Measurements from ENCODE around the gene LCA5.

LCA5 gene

DNA sequence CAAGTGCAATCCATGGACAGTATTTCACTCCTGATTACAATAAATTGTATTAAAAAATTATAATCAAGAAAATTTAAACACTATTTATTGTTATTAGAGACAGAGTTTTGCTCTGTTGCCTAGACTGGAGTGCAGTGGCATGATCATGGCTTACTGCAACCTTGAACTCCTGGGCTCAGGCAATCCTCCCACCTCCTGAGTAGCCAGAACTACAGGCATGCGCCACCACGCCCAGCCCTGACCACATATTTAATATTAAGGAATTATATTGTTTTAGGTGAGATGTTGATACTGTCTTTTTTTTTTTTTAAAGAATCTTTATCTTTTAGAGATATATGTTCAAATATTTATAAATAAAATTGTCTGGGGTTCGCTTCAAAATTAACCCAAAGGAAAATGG, 14.6 kb downstream of the LCA5 start:
- no peaks in the 10 kb centered on the region for H3K9me2 ChIP-seq (replicated peaks; ENCODE audit: control insufficient read depth, low read length)
- H3F3A ChIP-seq (ENCODE audit: control insufficient read depth, insufficient read depth): no peaks in the 10 kb centered on the region
- no peaks in the 10 kb centered on the region for H3K4me1 ChIP-seq (ENCODE audit: control insufficient read depth, low read length)
- no peak overlapping the region for H3K27ac ChIP-seq (ENCODE audit: low read depth, low read length)
- no peak for TF ChIP-seq EZH2phosphoT487 (IDR thresholded peaks at IDR 0.05; ENCODE audit: borderline replicate concordance, low read length)
- TF ChIP-seq, protein P1, sequence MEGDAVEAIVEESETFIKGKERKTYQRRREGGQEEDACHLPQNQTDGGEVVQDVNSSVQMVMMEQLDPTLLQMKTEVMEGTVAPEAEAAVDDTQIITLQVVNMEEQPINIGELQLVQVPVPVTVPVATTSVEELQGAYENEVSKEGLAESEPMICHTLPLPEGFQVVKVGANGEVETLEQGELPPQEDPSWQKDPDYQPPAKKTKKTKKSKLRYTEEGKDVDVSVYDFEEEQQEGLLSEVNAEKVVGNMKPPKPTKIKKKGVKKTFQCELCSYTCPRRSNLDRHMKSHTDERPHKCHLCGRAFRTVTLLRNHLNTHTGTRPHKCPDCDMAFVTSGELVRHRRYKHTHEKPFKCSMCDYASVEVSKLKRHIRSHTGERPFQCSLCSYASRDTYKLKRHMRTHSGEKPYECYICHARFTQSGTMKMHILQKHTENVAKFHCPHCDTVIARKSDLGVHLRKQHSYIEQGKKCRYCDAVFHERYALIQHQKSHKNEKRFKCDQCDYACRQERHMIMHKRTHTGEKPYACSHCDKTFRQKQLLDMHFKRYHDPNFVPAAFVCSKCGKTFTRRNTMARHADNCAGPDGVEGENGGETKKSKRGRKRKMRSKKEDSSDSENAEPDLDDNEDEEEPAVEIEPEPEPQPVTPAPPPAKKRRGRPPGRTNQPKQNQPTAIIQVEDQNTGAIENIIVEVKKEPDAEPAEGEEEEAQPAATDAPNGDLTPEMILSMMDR (IDR thresholded peaks at IDR 0.05; ENCODE audit: low read depth, low read length, poor library complexity, severe bottlenecking): no peak
- H3K4me3 ChIP-seq (ENCODE audit: low read length): no peak overlapping the region
- H3K79me2 ChIP-seq (ENCODE audit: control insufficient read depth, low read length): no peaks in the 10 kb centered on the region
- no peak overlapping the region for H3K4me2 ChIP-seq (ENCODE audit: low read length)
- H3K27me3 ChIP-seq (ENCODE audit: control insufficient read depth, low read length): no peaks in the 10 kb centered on the region
- H4K20me1 ChIP-seq (ENCODE audit: control insufficient read depth, insufficient read depth, low read depth, low read length): no peaks in the 10 kb centered on the region
- H3K9me3 ChIP-seq (ENCODE audit: control insufficient read depth, insufficient read depth, low read length): no peaks in the 10 kb centered on the region
- no peaks in the 10 kb centered on the region for H3K36me3 ChIP-seq (ENCODE audit: control insufficient read depth, low read length)

- Histone ChIP-seq H3K4me1 (ENCODE audit: control insufficient read depth, low read length) (no peaks in the 10 kb centered on the region), H3K4me2 (ENCODE audit: low read length) (no peak overlapping the region), H3K27ac (ENCODE audit: low read depth, low read length) (no peak overlapping the region), H4K20me1 (ENCODE audit: control insufficient read depth, insufficient read depth, low read depth, low read length) (no peaks in the 10 kb centered on the region), H3K36me3 (ENCODE audit: control insufficient read depth, low read length) (no peaks in the 10 kb centered on the region), H3F3A (ENCODE audit: control insufficient read depth, insufficient read depth) (no peaks in the 10 kb centered on the region), H3K79me2 (ENCODE audit: control insufficient read depth, low read length) (no peaks in the 10 kb centered on the region), H3K9me3 (ENCODE audit: control insufficient read depth, insufficient read depth, low read length) (no peaks in the 10 kb centered on the region), H3K4me3 (ENCODE audit: low read length) (no peak overlapping the region), H3K9me2 (replicated peaks; ENCODE audit: control insufficient read depth, low read length) (no peaks in the 10 kb centered on the region), H3K27me3 (ENCODE audit: control insufficient read depth, low read length) (no peaks in the 10 kb centered on the region)
- no peak for TF ChIP-seq EZH2phosphoT487 (IDR thresholded peaks at IDR 0.05; ENCODE audit: borderline replicate concordance, low read length)
- TF ChIP-seq, protein P1 (IDR thresholded peaks at IDR 0.05; ENCODE audit: low read depth, low read length, poor library complexity, severe bottlenecking): no peak
Observed at GRCh38 chr6:79520534-79520933, 16.7 kb downstream of the LCA5 start.

DNA sequence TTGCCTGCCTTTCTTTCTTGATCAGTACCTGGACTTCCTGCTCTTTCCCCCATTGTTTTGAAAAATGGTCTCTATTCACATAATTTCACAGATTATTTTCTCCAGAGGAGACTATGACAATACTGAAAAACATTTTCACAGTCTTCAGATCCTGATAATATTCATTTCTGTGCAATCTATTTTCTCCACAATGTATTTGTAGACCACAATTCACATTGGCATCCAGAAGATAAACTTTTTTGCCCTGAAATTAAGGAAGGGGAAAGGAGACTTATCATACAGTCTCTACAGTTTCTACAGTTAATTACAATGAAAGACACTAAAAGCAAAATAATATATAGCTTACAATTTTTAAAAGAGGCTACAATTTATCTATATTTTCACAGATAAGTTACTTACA, 18.4 kb downstream of the LCA5 start:
- TF ChIP-seq EZH2phosphoT487 (IDR thresholded peaks at IDR 0.05; ENCODE audit: borderline replicate concordance, low read length): no peak
- TF ChIP-seq, protein P1 (IDR thresholded peaks at IDR 0.05; ENCODE audit: low read depth, low read length, poor library complexity, severe bottlenecking): no peak
- no peaks in the 10 kb centered on the region for H3K36me3 ChIP-seq (ENCODE audit: control insufficient read depth, low read length)
- H3K27me3 ChIP-seq (ENCODE audit: control insufficient read depth, low read length): no peaks in the 10 kb centered on the region
- no peaks in the 10 kb centered on the region for H3K9me2 ChIP-seq (replicated peaks; ENCODE audit: control insufficient read depth, low read length)
- no peaks in the 10 kb centered on the region for H3F3A ChIP-seq (ENCODE audit: control insufficient read depth, insufficient read depth)
- H4K20me1 ChIP-seq (ENCODE audit: control insufficient read depth, insufficient read depth, low read depth, low read length): no peaks in the 10 kb centered on the region
- no peak overlapping the region for H3K4me2 ChIP-seq (ENCODE audit: low read length)
- no peaks in the 10 kb centered on the region for H3K79me2 ChIP-seq (ENCODE audit: control insufficient read depth, low read length)
- H3K9me3 ChIP-seq (ENCODE audit: control insufficient read depth, insufficient read depth, low read length): no peaks in the 10 kb centered on the region
- no peak overlapping the region for H3K4me3 ChIP-seq (ENCODE audit: low read length)
- no peaks in the 10 kb centered on the region for H3K4me1 ChIP-seq (ENCODE audit: control insufficient read depth, low read length)
- no peak overlapping the region for H3K27ac ChIP-seq (ENCODE audit: low read depth, low read length)

- Histone ChIP-seq H3K4me3 (ENCODE audit: low read length) (no peak overlapping the region), H3K36me3 (ENCODE audit: control insufficient read depth, low read length) (no peaks in the 10 kb centered on the region), H3K9me3 (ENCODE audit: control insufficient read depth, insufficient read depth, low read length) (no peaks in the 10 kb centered on the region), H3K9me2 (replicated peaks; ENCODE audit: control insufficient read depth, low read length) (no peaks in the 10 kb centered on the region), H3K79me2 (ENCODE audit: control insufficient read depth, low read length) (no peaks in the 10 kb centered on the region), H3K27me3 (ENCODE audit: control insufficient read depth, low read length) (no peaks in the 10 kb centered on the region), H4K20me1 (ENCODE audit: control insufficient read depth, insufficient read depth, low read depth, low read length) (no peaks in the 10 kb centered on the region), H3K4me2 (ENCODE audit: low read length) (no peak overlapping the region), H3K27ac (ENCODE audit: low read depth, low read length) (no peak overlapping the region), H3K4me1 (ENCODE audit: control insufficient read depth, low read length) (no peaks in the 10 kb centered on the region), H3F3A (ENCODE audit: control insufficient read depth, insufficient read depth) (no peaks in the 10 kb centered on the region)
- no peak for TF ChIP-seq EZH2phosphoT487 (IDR thresholded peaks at IDR 0.05; ENCODE audit: borderline replicate concordance, low read length)
Observed at GRCh38 chr6:79515436-79515835, 21.8 kb downstream of the LCA5 start.
